Mesendoderm (in vitro differentiated cells): Measurements from ENCODE around the gene XPC.

Source experiments
- DNase-seq: peaks from one replicate; pipeline ENCODE4 v3.0.0; 2013
- H2AK5ac ChIP-seq: 2 replicates; pipeline ENCODE4 v1.6.1; 2013; ENCODE audit warnings: low read length, inconsistent platforms
- H2BK120ac ChIP-seq: 2 replicates; pipeline ENCODE4 v1.6.1; 2013; ENCODE audit warnings: low read depth, mild to moderate bottlenecking, low read length, moderate library complexity, mixed read lengths
- H2BK15ac ChIP-seq: replicated peaks from 2 replicates; pipeline ENCODE4 v1.6.1; 2013; ENCODE audit warnings: low read depth, mild to moderate bottlenecking, moderate library complexity
- H2BK5ac ChIP-seq: 2 replicates; pipeline ENCODE4 v1.6.1; 2013; ENCODE audit warnings: low read length, inconsistent platforms
- H3K18ac ChIP-seq: 2 replicates; pipeline ENCODE4 v1.6.1; 2013; ENCODE audit warnings: mild to moderate bottlenecking, low read length, mixed read lengths
- H3K23ac ChIP-seq: one replicate; pipeline ENCODE4 v1.6.1; 2013; ENCODE audit warnings: low read length
- H3K27ac ChIP-seq: 2 replicates; pipeline ENCODE4 v1.5.1; 2013; ENCODE audit warnings: low read depth, mild to moderate bottlenecking, inconsistent platforms, low read length, moderate library complexity
- H3K27me3 ChIP-seq: 2 replicates; pipeline ENCODE4 v1.6.1; 2013; ENCODE audit warnings: low read length, control low read depth, mild to moderate bottlenecking, inconsistent platforms; ENCODE audit not compliant: insufficient read depth, poor library complexity
- H3K36me3 ChIP-seq: 2 replicates; pipeline ENCODE4 v1.6.1; 2013; ENCODE audit warnings: low read length, inconsistent platforms; ENCODE audit not compliant: control insufficient read depth, insufficient read depth
- H3K4ac ChIP-seq: one replicate; pipeline ENCODE4 v1.6.1; 2013; ENCODE audit warnings: low read depth, mild to moderate bottlenecking, low read length, moderate library complexity
- H3K4me1 ChIP-seq: 2 replicates; pipeline ENCODE4 v1.6.1; 2013; ENCODE audit warnings: low read depth, low read length, inconsistent platforms; ENCODE audit not compliant: control insufficient read depth
- H3K4me2 ChIP-seq: 2 replicates; pipeline ENCODE4 v1.6.1; 2013; ENCODE audit warnings: low read length
- H3K4me3 ChIP-seq: 2 replicates; pipeline ENCODE4 v1.5.1; 2013; ENCODE audit warnings: mild to moderate bottlenecking, low read length
- H3K56ac ChIP-seq: one replicate; pipeline ENCODE4 v1.6.1; 2013; ENCODE audit warnings: low read length
- H3K79me1 ChIP-seq: 2 replicates; pipeline ENCODE4 v1.6.1; 2013; ENCODE audit warnings: low read length, inconsistent platforms
- H3K79me2 ChIP-seq: 2 replicates; pipeline ENCODE4 v1.6.1; 2013; ENCODE audit warnings: mild to moderate bottlenecking, low read length; ENCODE audit not compliant: control insufficient read depth, insufficient read depth
- H3K9ac ChIP-seq: 2 replicates; pipeline ENCODE4 v1.6.1; 2013; ENCODE audit warnings: low read length, inconsistent platforms
- H4K5ac ChIP-seq: one replicate; pipeline ENCODE4 v1.6.1; 2013; ENCODE audit warnings: low read length
- H4K8ac ChIP-seq: one replicate; pipeline ENCODE4 v1.6.1; 2013; ENCODE audit warnings: low read depth, mild to moderate bottlenecking, control low read depth, low read length, moderate library complexity
- WGBS: extraction: QIAGEN DNeasy Blood & Tissue Kit; methylation state at CpG from one replicate; pipeline ENCODE4 v1.1.7; 2013; ENCODE audit warnings: low lambda C conversion rate, missing lambda C conversion rate; ENCODE audit not compliant: insufficient coverage; ENCODE audit errors: extremely low coverage; 5-methylcytosine and 5-hydroxymethylcytosine counted together

Gene XPC

GRCh38 chr3:14147617-14148016 lies 30.8 kb downstream of the XPC start:
- peak overlapping the region; percentile 57 for H3K56ac ChIP-seq
- peaks cover 4% of the 10 kb centered on the region for H3K4me1 ChIP-seq
- H3K4ac ChIP-seq = no peak overlapping the region
- DNase-seq = peak; percentile 59
- H2BK5ac ChIP-seq = no peak overlapping the region
- H3K9ac ChIP-seq = no peak overlapping the region
- no peak overlapping the region for H2BK15ac ChIP-seq
- H4K5ac ChIP-seq = no peak overlapping the region
- H3K27ac ChIP-seq = no peak overlapping the region
- no peak overlapping the region for H3K18ac ChIP-seq
- H3K4me2 ChIP-seq = no peak overlapping the region
- H3K27me3 ChIP-seq = no peaks in the 10 kb centered on the region
- H2BK120ac ChIP-seq = no peak overlapping the region
- no CpG with 5 or more reads among the region's 12 CpGs for WGBS
- H3K23ac ChIP-seq = no peak overlapping the region
- no peaks in the 10 kb centered on the region for H3K36me3 ChIP-seq
- H3K79me2 ChIP-seq = no peaks in the 10 kb centered on the region
- H3K4me3 ChIP-seq = no peak overlapping the region
- H2AK5ac ChIP-seq = no peak overlapping the region
- no peaks in the 10 kb centered on the region for H3K79me1 ChIP-seq
- no peak overlapping the region for H4K8ac ChIP-seq

GRCh38 chr3:14147066-14147435 lies 31.4 kb downstream of the XPC start:
- peaks cover 1% of the 10 kb centered on the region for H3K36me3 ChIP-seq
- no peak overlapping the region for H3K18ac ChIP-seq
- H3K4ac ChIP-seq = no peak overlapping the region
- no peak overlapping the region for H3K4me2 ChIP-seq
- no peak overlapping the region for H3K56ac ChIP-seq
- no peak overlapping the region for H3K4me3 ChIP-seq
- H3K79me1 ChIP-seq = no peaks in the 10 kb centered on the region
- H3K79me2 ChIP-seq = no peaks in the 10 kb centered on the region
- no peak overlapping the region for H2BK15ac ChIP-seq
- WGBS = no CpG with 5 or more reads among the region's 5 CpGs
- no peak overlapping the region for H4K8ac ChIP-seq
- no peak overlapping the region for H3K27ac ChIP-seq
- H2BK5ac ChIP-seq = no peak overlapping the region
- no peak overlapping the region for H3K9ac ChIP-seq
- H3K4me1 ChIP-seq = peaks cover 4% of the 10 kb centered on the region
- H2AK5ac ChIP-seq = no peak overlapping the region
- H3K27me3 ChIP-seq = no peaks in the 10 kb centered on the region
- DNase-seq = no peak
- no peak overlapping the region for H4K5ac ChIP-seq
- no peak overlapping the region for H2BK120ac ChIP-seq
- H3K23ac ChIP-seq = no peak overlapping the region

GRCh38 chr3:14146381-14147065 lies 31.9 kb downstream of the XPC start:
- no CpG with 5 or more reads among the region's 10 CpGs for WGBS
- Histone ChIP-seq H3K79me2 (no peaks in the 10 kb centered on the region), H3K4ac (no peak overlapping the region), H4K8ac (no peak overlapping the region), H2BK15ac (no peak overlapping the region), H2BK5ac (no peak overlapping the region), H3K27ac (no peak overlapping the region), H3K36me3 (peaks cover 3% of the 10 kb centered on the region), H3K79me1 (no peaks in the 10 kb centered on the region), H3K18ac (no peak overlapping the region), H3K4me2 (no peak overlapping the region), H3K23ac (no peak overlapping the region), H2AK5ac (no peak overlapping the region), H3K56ac (no peak overlapping the region), H3K4me1 (peaks cover 4% of the 10 kb centered on the region), H3K4me3 (no peak overlapping the region), H3K27me3 (no peaks in the 10 kb centered on the region), H3K9ac (no peak overlapping the region), H2BK120ac (no peak overlapping the region), H4K5ac (no peak overlapping the region)
- peak; percentile 37 for DNase-seq

GRCh38 chr3:14145670-14146380 lies 32.6 kb downstream of the XPC start:
- H2AK5ac ChIP-seq = no peak overlapping the region
- H4K8ac ChIP-seq = no peak overlapping the region
- H2BK120ac ChIP-seq = no peak overlapping the region
- peaks cover 4% of the 10 kb centered on the region for H3K4me1 ChIP-seq
- H2BK15ac ChIP-seq = no peak overlapping the region
- no peak overlapping the region for H3K56ac ChIP-seq
- no peaks in the 10 kb centered on the region for H3K79me1 ChIP-seq
- H3K4ac ChIP-seq = no peak overlapping the region
- no peak overlapping the region for H3K18ac ChIP-seq
- no peaks in the 10 kb centered on the region for H3K79me2 ChIP-seq
- no peak for DNase-seq
- peaks cover 3% of the 10 kb centered on the region for H3K36me3 ChIP-seq
- H3K27ac ChIP-seq = peak overlapping the region; percentile 6
- WGBS = no CpG with 5 or more reads among the region's 10 CpGs
- H2BK5ac ChIP-seq = no peak overlapping the region
- no peak overlapping the region for H4K5ac ChIP-seq
- H3K4me3 ChIP-seq = no peak overlapping the region
- no peaks in the 10 kb centered on the region for H3K27me3 ChIP-seq
- no peak overlapping the region for H3K23ac ChIP-seq
- no peak overlapping the region for H3K4me2 ChIP-seq
- no peak overlapping the region for H3K9ac ChIP-seq

GRCh38 chr3:14145236-14145635 lies 33.2 kb downstream of the XPC start:
- Histone ChIP-seq H3K4me2 (no peak overlapping the region), H3K18ac (no peak overlapping the region), H3K4ac (no peak overlapping the region), H3K9ac (no peak overlapping the region), H4K8ac (no peak overlapping the region), H4K5ac (no peak overlapping the region), H3K79me2 (no peaks in the 10 kb centered on the region), H3K36me3 (peaks cover 3% of the 10 kb centered on the region), H2BK5ac (no peak overlapping the region), H3K4me1 (peaks cover 4% of the 10 kb centered on the region), H2AK5ac (no peak overlapping the region), H2BK120ac (no peak overlapping the region), H3K27me3 (no peaks in the 10 kb centered on the region), H3K56ac (no peak overlapping the region), H2BK15ac (no peak overlapping the region), H3K4me3 (no peak overlapping the region), H3K23ac (no peak overlapping the region), H3K79me1 (no peaks in the 10 kb centered on the region), H3K27ac (peak overlapping the region; percentile 6)
- 100% methylated on average over 1 of the region's 9 CpGs for WGBS
- DNase-seq = peak; percentile 48
